ENCODE results near the gene PTPRD. TPM values are rescaled to one million over a fixed set of nuclear protein-coding genes. Genes with fewer than 3 reads are reported as not detected.

Gene PTPRD
- total and polyA plus RNA-seq, 2 donors: 2.2 to 13.5 TPM

- 98% methylated on average over 3 of the region's 3 CpGs for WGBS
- Histone ChIP-seq H3K36me3 (ENCODE audit: control insufficient read depth in 2 of 2, insufficient read depth in 2 of 2, low read length in 1 of 2) (no peaks in the 10 kb centered on the region), H3K27ac (ENCODE audit: low read depth in 1 of 2, low read length in 1 of 2) (no peak overlapping the region), H3K27me3 (ENCODE audit: control insufficient read depth in 2 of 2, insufficient read depth in 1 of 2, low read length in 1 of 2) (no peaks in the 10 kb centered on the region), H3K4me1 (ENCODE audit: control insufficient read depth in 2 of 2, insufficient read depth in 2 of 2, low read length in 2 of 2) (no peaks in the 10 kb centered on the region), H3K9me3 (ENCODE audit: control insufficient read depth in 2 of 2, insufficient read depth in 1 of 2, low read length in 1 of 2) (no peaks in the 10 kb centered on the region), H3K4me3 (ENCODE audit: low read length in 2 of 2) (no peak overlapping the region)
- no peak for DNase-seq (ENCODE audit: low read depth in 6 of 9, low spot score in 9 of 9)
Measured at GRCh38 chr9:10048994-10049393, 563.8 kb downstream of the PTPRD start.

GRCh38 chr9:10045598-10045997 is 567.2 kb downstream of the PTPRD start:
- Histone ChIP-seq H3K4me3 (ENCODE audit: low read length in 2 of 2) (no peak overlapping the region), H3K4me1 (ENCODE audit: control insufficient read depth in 2 of 2, insufficient read depth in 2 of 2, low read length in 2 of 2) (no peaks in the 10 kb centered on the region), H3K27me3 (ENCODE audit: control insufficient read depth in 2 of 2, insufficient read depth in 1 of 2, low read length in 1 of 2) (no peaks in the 10 kb centered on the region), H3K9me3 (ENCODE audit: control insufficient read depth in 2 of 2, insufficient read depth in 1 of 2, low read length in 1 of 2) (no peaks in the 10 kb centered on the region), H3K36me3 (ENCODE audit: control insufficient read depth in 2 of 2, insufficient read depth in 2 of 2, low read length in 1 of 2) (no peaks in the 10 kb centered on the region), H3K27ac (ENCODE audit: low read depth in 1 of 2, low read length in 1 of 2) (no peak overlapping the region)
- 41% methylated on average over 2 of the region's 2 CpGs for WGBS
- no peak for DNase-seq (ENCODE audit: low read depth in 6 of 9, low spot score in 9 of 9)

- Histone ChIP-seq H3K27ac (ENCODE audit: low read depth in 1 of 2, low read length in 1 of 2) (no peak overlapping the region), H3K4me3 (ENCODE audit: low read length in 2 of 2) (no peak overlapping the region), H3K4me1 (ENCODE audit: control insufficient read depth in 2 of 2, insufficient read depth in 2 of 2, low read length in 2 of 2) (no peaks in the 10 kb centered on the region), H3K9me3 (ENCODE audit: control insufficient read depth in 2 of 2, insufficient read depth in 1 of 2, low read length in 1 of 2) (no peaks in the 10 kb centered on the region), H3K27me3 (ENCODE audit: control insufficient read depth in 2 of 2, insufficient read depth in 1 of 2, low read length in 1 of 2) (no peaks in the 10 kb centered on the region), H3K36me3 (ENCODE audit: control insufficient read depth in 2 of 2, insufficient read depth in 2 of 2, low read length in 1 of 2) (no peaks in the 10 kb centered on the region)
- 92% methylated on average over 2 of the region's 2 CpGs for WGBS
- DNase-seq (ENCODE audit: low read depth in 6 of 9, low spot score in 9 of 9): no peak
Measured at GRCh38 chr9:10041726-10042229, 571.0 kb downstream of the PTPRD start.

GRCh38 chr9:10036095-10036494 is 576.7 kb downstream of the PTPRD start:
- WGBS: 95% methylated on average over 2 of the region's 2 CpGs
- no peak overlapping the region for H3K4me3 ChIP-seq (ENCODE audit: low read length in 2 of 2)
- H3K36me3 ChIP-seq (ENCODE audit: control insufficient read depth in 2 of 2, insufficient read depth in 2 of 2, low read length in 1 of 2): no peaks in the 10 kb centered on the region
- no peaks in the 10 kb centered on the region for H3K27me3 ChIP-seq (ENCODE audit: control insufficient read depth in 2 of 2, insufficient read depth in 1 of 2, low read length in 1 of 2)
- no peaks in the 10 kb centered on the region for H3K9me3 ChIP-seq (ENCODE audit: control insufficient read depth in 2 of 2, insufficient read depth in 1 of 2, low read length in 1 of 2)
- H3K4me1 ChIP-seq (ENCODE audit: control insufficient read depth in 2 of 2, insufficient read depth in 2 of 2, low read length in 2 of 2): no peaks in the 10 kb centered on the region
- no peak for DNase-seq (ENCODE audit: low read depth in 6 of 9, low spot score in 9 of 9)
- no peak overlapping the region for H3K27ac ChIP-seq (ENCODE audit: low read depth in 1 of 2, low read length in 1 of 2)

GRCh38 chr9:10032166-10032565 is 580.6 kb downstream of the PTPRD start:
- Histone ChIP-seq H3K27me3 (ENCODE audit: control insufficient read depth in 2 of 2, insufficient read depth in 1 of 2, low read length in 1 of 2) (no peaks in the 10 kb centered on the region), H3K27ac (ENCODE audit: low read depth in 1 of 2, low read length in 1 of 2) (no peak overlapping the region), H3K36me3 (ENCODE audit: control insufficient read depth in 2 of 2, insufficient read depth in 2 of 2, low read length in 1 of 2) (no peaks in the 10 kb centered on the region), H3K4me3 (ENCODE audit: low read length in 2 of 2) (no peak overlapping the region), H3K9me3 (ENCODE audit: control insufficient read depth in 2 of 2, insufficient read depth in 1 of 2, low read length in 1 of 2) (no peaks in the 10 kb centered on the region), H3K4me1 (ENCODE audit: control insufficient read depth in 2 of 2, insufficient read depth in 2 of 2, low read length in 2 of 2) (no peaks in the 10 kb centered on the region)
- DNase-seq (ENCODE audit: low read depth in 6 of 9, low spot score in 9 of 9): no peak

- H3K36me3 ChIP-seq (ENCODE audit: control insufficient read depth in 2 of 2, insufficient read depth in 2 of 2, low read length in 1 of 2): no peaks in the 10 kb centered on the region
- no peak overlapping the region for H3K27ac ChIP-seq (ENCODE audit: low read depth in 1 of 2, low read length in 1 of 2)
- H3K9me3 ChIP-seq (ENCODE audit: control insufficient read depth in 2 of 2, insufficient read depth in 1 of 2, low read length in 1 of 2): no peaks in the 10 kb centered on the region
- H3K27me3 ChIP-seq (ENCODE audit: control insufficient read depth in 2 of 2, insufficient read depth in 1 of 2, low read length in 1 of 2): no peaks in the 10 kb centered on the region
- DNase-seq (ENCODE audit: low read depth in 6 of 9, low spot score in 9 of 9): no peak
- H3K4me1 ChIP-seq (ENCODE audit: control insufficient read depth in 2 of 2, insufficient read depth in 2 of 2, low read length in 2 of 2): no peaks in the 10 kb centered on the region
- no peak overlapping the region for H3K4me3 ChIP-seq (ENCODE audit: low read length in 2 of 2)
- 42% methylated on average over 5 of the region's 5 CpGs for WGBS
Measured at GRCh38 chr9:10026443-10026984, 586.3 kb downstream of the PTPRD start.

GRCh38 chr9:10015755-10016154 is 597.0 kb downstream of the PTPRD start:
- no peak overlapping the region for H3K4me3 ChIP-seq (ENCODE audit: low read length in 2 of 2)
- H3K36me3 ChIP-seq (ENCODE audit: control insufficient read depth in 2 of 2, insufficient read depth in 2 of 2, low read length in 1 of 2): no peaks in the 10 kb centered on the region
- 94% methylated on average over 1 of the region's 1 CpG for WGBS
- H3K4me1 ChIP-seq (ENCODE audit: control insufficient read depth in 2 of 2, insufficient read depth in 2 of 2, low read length in 2 of 2): no peaks in the 10 kb centered on the region
- DNase-seq (ENCODE audit: low read depth in 6 of 9, low spot score in 9 of 9): no peak
- no peaks in the 10 kb centered on the region for H3K9me3 ChIP-seq (ENCODE audit: control insufficient read depth in 2 of 2, insufficient read depth in 1 of 2, low read length in 1 of 2)
- no peaks in the 10 kb centered on the region for H3K27me3 ChIP-seq (ENCODE audit: control insufficient read depth in 2 of 2, insufficient read depth in 1 of 2, low read length in 1 of 2)
- no peak overlapping the region for H3K27ac ChIP-seq (ENCODE audit: low read depth in 1 of 2, low read length in 1 of 2)

- no peak overlapping the region for H3K4me3 ChIP-seq (ENCODE audit: low read length in 2 of 2)
- 95% methylated on average over 2 of the region's 2 CpGs for WGBS
- H3K27ac ChIP-seq (ENCODE audit: low read depth in 1 of 2, low read length in 1 of 2): no peak overlapping the region
- no peaks in the 10 kb centered on the region for H3K9me3 ChIP-seq (ENCODE audit: control insufficient read depth in 2 of 2, insufficient read depth in 1 of 2, low read length in 1 of 2)
- no peaks in the 10 kb centered on the region for H3K4me1 ChIP-seq (ENCODE audit: control insufficient read depth in 2 of 2, insufficient read depth in 2 of 2, low read length in 2 of 2)
- no peaks in the 10 kb centered on the region for H3K27me3 ChIP-seq (ENCODE audit: control insufficient read depth in 2 of 2, insufficient read depth in 1 of 2, low read length in 1 of 2)
- H3K36me3 ChIP-seq (ENCODE audit: control insufficient read depth in 2 of 2, insufficient read depth in 2 of 2, low read length in 1 of 2): no peaks in the 10 kb centered on the region
- no peak for DNase-seq (ENCODE audit: low read depth in 6 of 9, low spot score in 9 of 9)
Measured at GRCh38 chr9:10014889-10015288, 597.9 kb downstream of the PTPRD start.

GRCh38 chr9:10009401-10009800 is 603.4 kb downstream of the PTPRD start:
- Histone ChIP-seq H3K27me3 (ENCODE audit: control insufficient read depth in 2 of 2, insufficient read depth in 1 of 2, low read length in 1 of 2) (no peaks in the 10 kb centered on the region), H3K4me1 (ENCODE audit: control insufficient read depth in 2 of 2, insufficient read depth in 2 of 2, low read length in 2 of 2) (no peaks in the 10 kb centered on the region), H3K4me3 (ENCODE audit: low read length in 2 of 2) (no peak overlapping the region), H3K36me3 (ENCODE audit: control insufficient read depth in 2 of 2, insufficient read depth in 2 of 2, low read length in 1 of 2) (no peaks in the 10 kb centered on the region), H3K27ac (ENCODE audit: low read depth in 1 of 2, low read length in 1 of 2) (no peak overlapping the region), H3K9me3 (ENCODE audit: control insufficient read depth in 2 of 2, insufficient read depth in 1 of 2, low read length in 1 of 2) (no peaks in the 10 kb centered on the region)
- 94% methylated on average over 3 of the region's 3 CpGs for WGBS
- DNase-seq (ENCODE audit: low read depth in 6 of 9, low spot score in 9 of 9): no peak

Data from thymus (tissue), 11 donors.